ENCODE results near the gene LDB2. TPM values are rescaled to one million over a fixed set of nuclear protein-coding genes. Genes with fewer than 3 reads are reported as not detected.

Gene LDB2
- total RNA-seq, 3 donors from 2014 or later, result 4.7 to 19.9 (median 9.3) TPM

DNA sequence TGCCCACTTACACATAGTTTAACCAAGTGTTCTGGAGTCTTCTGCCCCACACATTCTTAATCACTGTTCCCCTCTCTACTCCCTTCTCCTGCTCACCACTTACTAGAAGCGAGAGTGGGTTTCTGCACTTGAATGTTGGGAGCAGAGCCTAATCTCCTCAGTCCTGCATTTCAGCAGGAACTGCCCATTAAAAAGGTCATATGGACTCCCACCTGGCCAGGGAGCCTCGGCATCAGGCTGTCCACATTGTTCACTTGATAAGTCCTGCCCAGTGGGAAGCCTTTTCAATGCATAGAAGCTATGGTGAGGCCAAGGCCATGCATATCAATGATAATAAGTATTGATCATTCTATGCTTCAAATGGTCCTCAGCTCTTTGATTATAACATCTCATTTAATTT is 144.3 kb downstream of the LDB2 start:
- intact Hi-C loops (cut with DNase I, micrococcal nuclease), result no loop called here
- ATAC-seq (no peak), DNase-seq (no peak)
- TF ChIP-seq, protein P1, sequence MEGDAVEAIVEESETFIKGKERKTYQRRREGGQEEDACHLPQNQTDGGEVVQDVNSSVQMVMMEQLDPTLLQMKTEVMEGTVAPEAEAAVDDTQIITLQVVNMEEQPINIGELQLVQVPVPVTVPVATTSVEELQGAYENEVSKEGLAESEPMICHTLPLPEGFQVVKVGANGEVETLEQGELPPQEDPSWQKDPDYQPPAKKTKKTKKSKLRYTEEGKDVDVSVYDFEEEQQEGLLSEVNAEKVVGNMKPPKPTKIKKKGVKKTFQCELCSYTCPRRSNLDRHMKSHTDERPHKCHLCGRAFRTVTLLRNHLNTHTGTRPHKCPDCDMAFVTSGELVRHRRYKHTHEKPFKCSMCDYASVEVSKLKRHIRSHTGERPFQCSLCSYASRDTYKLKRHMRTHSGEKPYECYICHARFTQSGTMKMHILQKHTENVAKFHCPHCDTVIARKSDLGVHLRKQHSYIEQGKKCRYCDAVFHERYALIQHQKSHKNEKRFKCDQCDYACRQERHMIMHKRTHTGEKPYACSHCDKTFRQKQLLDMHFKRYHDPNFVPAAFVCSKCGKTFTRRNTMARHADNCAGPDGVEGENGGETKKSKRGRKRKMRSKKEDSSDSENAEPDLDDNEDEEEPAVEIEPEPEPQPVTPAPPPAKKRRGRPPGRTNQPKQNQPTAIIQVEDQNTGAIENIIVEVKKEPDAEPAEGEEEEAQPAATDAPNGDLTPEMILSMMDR (IDR thresholded peaks at IDR 0.05), result no peak
- Histone ChIP-seq H3K4me1 (ENCODE audit: low read depth) (no peaks in the 10 kb centered on the region), H3K9me3 (no peaks in the 10 kb centered on the region), H3K4me3 (no peak overlapping the region), H3K36me3 (ENCODE audit: low read depth) (no peaks in the 10 kb centered on the region)

DNA sequence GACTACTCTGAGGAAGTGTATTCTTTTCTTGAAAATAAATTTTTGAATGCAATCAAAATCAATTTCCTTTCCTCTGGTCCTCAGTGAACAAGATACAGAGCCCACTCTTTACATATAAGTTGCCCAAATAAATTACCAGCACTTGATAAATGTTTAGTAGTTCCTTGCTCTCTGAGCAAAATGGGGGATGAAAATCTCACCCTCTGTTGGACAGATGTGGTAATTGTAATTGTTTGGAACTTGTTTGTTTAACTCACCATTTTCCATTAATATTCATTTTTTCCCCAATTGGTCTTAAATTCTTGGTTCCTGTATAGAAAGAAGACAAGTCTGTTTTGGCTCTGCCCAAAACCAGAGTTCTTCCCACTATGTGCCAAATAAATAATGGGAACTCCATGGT is 146.3 kb downstream of the LDB2 start:
- H3K4me1 ChIP-seq (ENCODE audit: low read depth), result no peaks in the 10 kb centered on the region
- H3K9me3 ChIP-seq, result no peaks in the 10 kb centered on the region
- H3K4me3 ChIP-seq, result no peak overlapping the region
- TF ChIP-seq, protein P1 (IDR thresholded peaks at IDR 0.05), result no peak
- ATAC-seq (no peak), DNase-seq (no peak)
- intact Hi-C loops (cut with DNase I, micrococcal nuclease), result no loop called here
- no peaks in the 10 kb centered on the region for H3K36me3 ChIP-seq (ENCODE audit: low read depth)

DNA sequence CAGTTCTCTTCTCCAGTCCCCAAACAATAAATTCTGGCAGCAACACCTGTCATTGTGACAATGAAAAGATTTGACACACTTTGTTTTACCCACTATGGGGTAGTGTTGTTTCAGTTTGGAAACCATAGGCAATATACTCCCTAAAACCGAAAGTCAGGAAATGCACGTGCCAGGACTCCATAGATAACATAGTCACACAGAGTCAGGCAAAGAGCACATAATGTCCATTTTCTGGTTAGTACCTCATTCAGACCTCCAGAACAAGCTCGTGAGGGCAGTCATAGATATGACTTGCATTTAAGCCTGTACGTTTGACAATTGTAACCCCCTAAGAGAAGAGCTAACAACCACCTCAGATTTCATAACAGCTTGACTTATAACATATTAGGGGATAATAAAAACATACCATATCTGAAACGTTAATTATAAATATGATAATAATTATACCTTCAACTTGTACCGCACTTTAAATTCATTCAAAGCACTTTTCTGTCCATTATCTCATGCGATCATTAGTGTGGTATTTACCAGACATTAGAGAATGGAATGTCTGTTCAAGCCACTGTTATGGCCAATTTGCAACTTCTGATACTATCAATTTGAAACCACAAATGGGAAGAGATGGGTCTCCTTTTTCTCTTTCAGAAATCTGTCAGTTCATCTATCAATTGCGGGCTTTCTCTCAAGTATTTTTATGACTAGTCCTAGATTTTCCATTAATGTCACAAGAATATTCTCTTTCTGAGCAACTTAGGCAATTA is 147.4 kb downstream of the LDB2 start:
- intact Hi-C loops (cut with DNase I, micrococcal nuclease), result no loop called here
- H3K4me1 ChIP-seq (ENCODE audit: low read depth), result no peaks in the 10 kb centered on the region
- H3K36me3 ChIP-seq (ENCODE audit: low read depth), result no peaks in the 10 kb centered on the region
- H3K4me3 ChIP-seq, result no peak overlapping the region
- DNase-seq (no peak), ATAC-seq (no peak)
- TF ChIP-seq, protein P1 (IDR thresholded peaks at IDR 0.05), result no peak
- no peaks in the 10 kb centered on the region for H3K9me3 ChIP-seq

DNA sequence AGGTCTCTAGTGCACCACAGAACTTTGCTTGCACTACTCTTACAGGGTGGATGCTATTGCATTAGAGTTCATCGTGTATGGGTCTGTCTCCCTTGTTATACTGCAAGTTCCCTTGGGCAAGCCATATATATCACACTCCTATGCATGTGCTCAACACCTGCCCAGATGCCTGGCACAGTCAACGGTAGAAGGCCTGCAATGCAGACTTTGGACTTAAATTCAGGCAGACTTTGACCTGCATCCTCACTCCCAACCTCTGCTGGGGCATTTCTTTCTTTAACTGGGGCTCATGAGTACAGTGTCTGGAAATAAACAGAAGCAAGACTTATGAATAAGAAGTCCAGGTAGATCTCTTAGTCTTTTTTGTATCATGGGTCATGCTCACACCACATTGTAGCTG is 148.2 kb downstream of the LDB2 start:
- DNase-seq (no peak), ATAC-seq (no peak)
- H3K9me3 ChIP-seq, result no peaks in the 10 kb centered on the region
- H3K36me3 ChIP-seq (ENCODE audit: low read depth), result no peaks in the 10 kb centered on the region
- H3K4me1 ChIP-seq (ENCODE audit: low read depth), result no peaks in the 10 kb centered on the region
- H3K4me3 ChIP-seq, result no peak overlapping the region
- TF ChIP-seq, protein P1 (IDR thresholded peaks at IDR 0.05), result no peak
- intact Hi-C loops (cut with DNase I, micrococcal nuclease), result no loop called here

DNA sequence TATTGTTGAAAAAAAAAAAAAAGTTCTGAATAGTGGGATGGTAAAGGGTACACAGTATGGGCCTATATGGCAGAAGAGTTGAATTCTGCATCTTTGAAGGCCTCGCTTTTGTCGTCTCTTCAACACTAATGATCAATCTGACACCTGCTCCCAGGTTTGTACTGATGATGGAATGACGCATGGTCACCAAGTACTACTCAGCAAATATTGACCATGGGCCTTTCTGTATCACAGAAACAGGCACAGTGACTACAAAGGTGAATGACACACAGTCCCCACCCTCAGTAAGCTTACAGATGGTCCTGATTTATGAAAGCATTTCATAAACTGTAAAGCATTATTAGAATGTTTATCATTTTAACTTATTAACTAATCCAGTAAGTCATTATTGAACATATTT is 152.6 kb downstream of the LDB2 start:
- Histone ChIP-seq H3K9me3 (no peaks in the 10 kb centered on the region), H3K4me3 (no peak overlapping the region), H3K4me1 (ENCODE audit: low read depth) (no peaks in the 10 kb centered on the region), H3K36me3 (ENCODE audit: low read depth) (no peaks in the 10 kb centered on the region)
- DNase-seq, result no peak
- TF ChIP-seq, protein P1 (IDR thresholded peaks at IDR 0.05), result no peak
- intact Hi-C loops (cut with DNase I, micrococcal nuclease), result no loop called here
- ATAC-seq, result no peak

Measured in mucosa of descending colon (tissue), 3 donors.